Neural cell (in vitro differentiated cells): ENCODE measurements around the gene NKIRAS1. TPM values are rescaled to one million over a fixed set of nuclear protein-coding genes. Genes with fewer than 3 reads are reported as not detected.
A peak's percentile ranks its signal among the peaks of the same experiment; 100 is the strongest.
"Not testable (repeated sequence)": the region's sequence is repeated elsewhere in the genome, so short reads cannot be mapped to it uniquely, and the experiment has no call there.

Experiments used
- H2AFZ ChIP-seq: fragments of 200-600, 300-800 bp; sonication (generic), shearing (Covaris generic); 2 replicates; pipeline ENCODE4 v1.6.0; 2014; ENCODE audit warnings: low read depth, mild to moderate bottlenecking, antibody characterized with exemption, low read length, moderate library complexity
- H3F3A ChIP-seq: fragments of 200-600 bp; shearing (Covaris generic); 2 replicates; pipeline ENCODE4 v1.6.1; 2016; ENCODE audit warnings: mild to moderate bottlenecking, moderate library complexity, mixed read lengths, antibody characterized with exemption, low read length; ENCODE audit not compliant: insufficient read depth, poor library complexity, severe bottlenecking
- H3K27ac ChIP-seq: fragments of 200-600, 300-800 bp; sonication (generic), shearing (Covaris generic); 2 replicates; pipeline ENCODE4 v1.5.1; 2014; ENCODE audit warnings: mild to moderate bottlenecking, low read length, moderate library complexity
- H3K27me3 ChIP-seq: fragments of 300-800, 200-600 bp; sonication (generic), shearing (Covaris generic); 2 replicates; pipeline ENCODE4 v1.6.0; 2014; ENCODE audit warnings: mild to moderate bottlenecking, low read depth, low read length, moderate library complexity; ENCODE audit not compliant: insufficient read depth
- H3K36me3 ChIP-seq: fragments of 300-800, 200-600 bp; sonication (generic), shearing (Covaris generic); 2 replicates; pipeline ENCODE4 v1.5.1; 2014; ENCODE audit warnings: mild to moderate bottlenecking, antibody characterized with exemption, low read length, moderate library complexity; ENCODE audit not compliant: insufficient read depth
- H3K4me2 ChIP-seq: fragments of 300-800, 200-600 bp; sonication (generic), shearing (Covaris generic); 2 replicates; pipeline ENCODE4 v1.6.0; 2014; ENCODE audit warnings: mild to moderate bottlenecking, low read length
- H3K4me3 ChIP-seq: fragments of 300-800, 200-600 bp; sonication (generic), shearing (Covaris generic); 2 replicates; pipeline ENCODE4 v1.5.1; 2014; ENCODE audit warnings: mild to moderate bottlenecking, low read length, moderate library complexity
- H3K79me2 ChIP-seq: fragments of 200-600 bp; shearing (Covaris generic); replicated peaks from 2 replicates; pipeline ENCODE4 v1.6.0; 2014; ENCODE audit warnings: mild to moderate bottlenecking, low read length, moderate library complexity; ENCODE audit not compliant: insufficient read depth
- H3K9ac ChIP-seq: fragments of 300-800, 200-600 bp; sonication (generic), shearing (Covaris generic); 2 replicates; pipeline ENCODE4 v1.6.1; 2016; ENCODE audit warnings: mild to moderate bottlenecking, low read length, mixed read lengths
- H3K9me2 ChIP-seq: fragments of 200-600 bp; shearing (Covaris generic); 2 replicates; pipeline ENCODE4 v1.6.1; 2016; ENCODE audit warnings: mild to moderate bottlenecking, low read length, mixed read lengths; ENCODE audit not compliant: insufficient read depth
- H3K9me3 ChIP-seq: fragments of 200-600, 300-800 bp; sonication (generic), shearing (Covaris generic); 2 replicates; pipeline ENCODE4 v1.6.1; 2016; ENCODE audit warnings: mild to moderate bottlenecking, mixed run types, low read length, moderate library complexity, mixed read lengths
- H4K20me1 ChIP-seq: fragments of 200-600 bp; shearing (Covaris generic); 2 replicates; pipeline ENCODE4 v1.6.1; 2016; ENCODE audit warnings: mild to moderate bottlenecking, mixed run types; ENCODE audit not compliant: insufficient read depth
- POLR2AphosphoS5 ChIP-seq: IDR thresholded peaks from 2 replicates; pipeline ENCODE4 v1.6.1; 2012
- TAF1 ChIP-seq: IDR thresholded peaks from 2 replicates; pipeline ENCODE4 v1.6.1; 2012; ENCODE audit warnings: low read depth
- polyA plus RNA-seq: library from polyadenylated mRNA; depleted of rRNA; stranded (reverse); fragments of >200 nt; gene quantifications from 2 replicates; pipeline ENCODE4 v1.2.3, GENCODE V29; 2014
- TF ChIP-seq, protein P1 (sequence below): IDR thresholded peaks from 2 replicates; pipeline ENCODE4 v1.6.1; 2012; ENCODE audit warnings: borderline replicate concordance

NKIRAS1 gene
- polyA plus RNA-seq, 1 donor from 2014 or later, result 42.1 TPM

DNA sequence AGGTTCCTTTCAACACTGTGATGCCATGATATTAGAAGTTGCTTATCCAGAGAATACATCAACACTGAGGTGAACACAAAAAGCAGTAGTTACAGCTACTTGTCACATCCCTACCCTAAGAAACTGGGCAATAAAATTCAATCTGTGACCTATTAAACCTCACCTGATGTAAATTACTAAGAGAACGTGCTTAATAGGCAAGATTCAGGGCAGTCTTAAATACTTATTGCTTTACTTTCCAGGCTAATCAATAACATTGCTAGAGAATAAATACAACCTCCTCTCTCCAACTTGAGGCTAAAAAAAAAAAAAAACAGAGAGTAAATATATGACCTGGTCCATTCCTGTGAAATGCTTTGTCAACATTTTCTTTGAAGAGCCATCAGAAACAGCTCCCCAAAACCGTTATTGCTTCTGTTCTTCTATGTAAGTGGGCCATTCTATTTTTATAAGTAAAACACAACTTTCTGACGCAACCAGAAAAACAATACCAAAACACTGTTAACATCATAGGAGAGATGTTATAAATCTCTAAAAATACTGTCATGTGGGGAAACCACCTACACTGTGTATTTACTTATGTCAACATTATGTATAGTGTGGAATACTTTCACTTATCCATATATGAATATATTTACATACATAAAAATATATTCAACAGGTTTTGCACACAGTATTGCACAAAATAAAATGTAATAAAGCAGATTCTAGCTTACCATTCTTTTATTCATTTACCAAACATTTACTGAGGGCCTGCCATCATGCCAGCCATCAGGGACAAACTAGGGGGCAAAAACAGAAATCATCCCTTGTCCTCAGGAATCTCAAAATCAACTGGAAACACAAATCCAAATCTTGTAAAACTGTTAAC, 2.7 kb downstream of the NKIRAS1 start:
- Histone ChIP-seq H4K20me1 (no peaks in the 10 kb centered on the region), H3K79me2 (peaks cover 47% of the 10 kb centered on the region), H3K9me3 (no peaks in the 10 kb centered on the region), H3K9ac (no peak overlapping the region), H3K27me3 (no peaks in the 10 kb centered on the region), H3K4me2 (peak overlapping the region; percentile 98), H3F3A (peaks cover 5% of the 10 kb centered on the region), H3K9me2 (no peaks in the 10 kb centered on the region), H3K27ac (no peak overlapping the region), H3K4me3 (peak overlapping the region; percentile 89), H2AFZ (no peak overlapping the region), H3K36me3 (peaks cover 6% of the 10 kb centered on the region)
- TF ChIP-seq, protein P1, sequence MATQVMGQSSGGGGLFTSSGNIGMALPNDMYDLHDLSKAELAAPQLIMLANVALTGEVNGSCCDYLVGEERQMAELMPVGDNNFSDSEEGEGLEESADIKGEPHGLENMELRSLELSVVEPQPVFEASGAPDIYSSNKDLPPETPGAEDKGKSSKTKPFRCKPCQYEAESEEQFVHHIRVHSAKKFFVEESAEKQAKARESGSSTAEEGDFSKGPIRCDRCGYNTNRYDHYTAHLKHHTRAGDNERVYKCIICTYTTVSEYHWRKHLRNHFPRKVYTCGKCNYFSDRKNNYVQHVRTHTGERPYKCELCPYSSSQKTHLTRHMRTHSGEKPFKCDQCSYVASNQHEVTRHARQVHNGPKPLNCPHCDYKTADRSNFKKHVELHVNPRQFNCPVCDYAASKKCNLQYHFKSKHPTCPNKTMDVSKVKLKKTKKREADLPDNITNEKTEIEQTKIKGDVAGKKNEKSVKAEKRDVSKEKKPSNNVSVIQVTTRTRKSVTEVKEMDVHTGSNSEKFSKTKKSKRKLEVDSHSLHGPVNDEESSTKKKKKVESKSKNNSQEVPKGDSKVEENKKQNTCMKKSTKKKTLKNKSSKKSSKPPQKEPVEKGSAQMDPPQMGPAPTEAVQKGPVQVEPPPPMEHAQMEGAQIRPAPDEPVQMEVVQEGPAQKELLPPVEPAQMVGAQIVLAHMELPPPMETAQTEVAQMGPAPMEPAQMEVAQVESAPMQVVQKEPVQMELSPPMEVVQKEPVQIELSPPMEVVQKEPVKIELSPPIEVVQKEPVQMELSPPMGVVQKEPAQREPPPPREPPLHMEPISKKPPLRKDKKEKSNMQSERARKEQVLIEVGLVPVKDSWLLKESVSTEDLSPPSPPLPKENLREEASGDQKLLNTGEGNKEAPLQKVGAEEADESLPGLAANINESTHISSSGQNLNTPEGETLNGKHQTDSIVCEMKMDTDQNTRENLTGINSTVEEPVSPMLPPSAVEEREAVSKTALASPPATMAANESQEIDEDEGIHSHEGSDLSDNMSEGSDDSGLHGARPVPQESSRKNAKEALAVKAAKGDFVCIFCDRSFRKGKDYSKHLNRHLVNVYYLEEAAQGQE, result no peak
- no peak for TF ChIP-seq TAF1
- no peak for TF ChIP-seq POLR2AphosphoS5

DNA sequence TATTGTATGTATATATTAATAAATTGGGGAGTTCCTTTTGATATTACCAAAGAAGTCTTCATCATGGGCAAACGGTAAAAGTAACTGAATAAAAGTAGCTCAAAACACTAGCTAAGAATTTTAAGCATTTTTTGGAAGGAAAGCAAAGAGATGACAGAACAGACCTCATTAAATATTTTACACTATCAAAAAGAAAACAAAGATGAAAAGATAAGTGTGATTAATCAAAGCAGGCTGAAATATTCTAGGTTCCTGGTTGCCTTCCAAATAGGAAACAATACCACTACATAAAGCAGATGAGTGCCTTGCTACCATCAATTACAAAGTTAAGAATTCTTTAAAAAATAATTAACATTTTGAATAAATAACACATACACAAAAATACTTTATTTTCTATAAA, 3.6 kb downstream of the NKIRAS1 start:
- no peaks in the 10 kb centered on the region for H3K9me2 ChIP-seq
- H2AFZ ChIP-seq, result no peak overlapping the region
- H3K9me3 ChIP-seq, result no peaks in the 10 kb centered on the region
- peaks cover 5% of the 10 kb centered on the region for H3F3A ChIP-seq
- no peak overlapping the region for H3K9ac ChIP-seq
- no peaks in the 10 kb centered on the region for H3K36me3 ChIP-seq
- no peaks in the 10 kb centered on the region for H4K20me1 ChIP-seq
- H3K79me2 ChIP-seq, result peaks cover 38% of the 10 kb centered on the region
- H3K4me2 ChIP-seq, result no peak overlapping the region
- TF ChIP-seq, protein P1, result no peak
- no peaks in the 10 kb centered on the region for H3K27me3 ChIP-seq
- H3K4me3 ChIP-seq, result no peak overlapping the region
- no peak overlapping the region for H3K27ac ChIP-seq

DNA sequence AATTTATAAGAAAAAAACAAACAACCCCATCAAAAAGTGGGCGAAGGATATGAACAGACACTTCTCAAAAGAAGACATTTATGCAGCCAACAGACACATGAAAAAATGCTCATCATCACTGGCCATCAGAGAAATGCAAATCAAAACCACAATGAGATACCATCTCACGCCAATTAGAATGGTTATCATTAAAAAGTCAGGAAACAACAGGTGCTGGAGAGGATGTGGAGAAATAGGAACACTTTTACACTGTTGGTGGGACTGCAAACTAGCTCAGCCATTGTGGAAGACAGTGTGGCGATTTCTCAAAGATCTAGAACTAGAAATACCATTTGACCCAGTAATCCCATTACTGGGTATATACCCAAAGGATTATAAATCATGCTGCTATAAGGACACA, 4.5 kb downstream of the NKIRAS1 start:
- peaks cover 30% of the 10 kb centered on the region for H3K79me2 ChIP-seq
- not testable (repeated sequence) for H3F3A ChIP-seq, H3K27ac ChIP-seq, H4K20me1 ChIP-seq, H3K9me3 ChIP-seq, H3K36me3 ChIP-seq, H3K9ac ChIP-seq, H2AFZ ChIP-seq, H3K27me3 ChIP-seq, H3K4me3 ChIP-seq, H3K9me2 ChIP-seq, H3K4me2 ChIP-seq
